Purkinje cell (primary cell): Measurements from ENCODE around the gene WHAMM. TPM values are rescaled to one million over a fixed set of nuclear protein-coding genes. Genes with fewer than 3 reads are reported as not detected.

Experiments
- polyA plus RNA-seq: library from polyadenylated mRNA; unstranded; fragments of >200 nt; fragmentation: Nextera tagmentation; gene quantifications from 2 replicates; pipeline ENCODE4 v1.2.1, GENCODE V29; 2014

The WHAMM gene, protein sequence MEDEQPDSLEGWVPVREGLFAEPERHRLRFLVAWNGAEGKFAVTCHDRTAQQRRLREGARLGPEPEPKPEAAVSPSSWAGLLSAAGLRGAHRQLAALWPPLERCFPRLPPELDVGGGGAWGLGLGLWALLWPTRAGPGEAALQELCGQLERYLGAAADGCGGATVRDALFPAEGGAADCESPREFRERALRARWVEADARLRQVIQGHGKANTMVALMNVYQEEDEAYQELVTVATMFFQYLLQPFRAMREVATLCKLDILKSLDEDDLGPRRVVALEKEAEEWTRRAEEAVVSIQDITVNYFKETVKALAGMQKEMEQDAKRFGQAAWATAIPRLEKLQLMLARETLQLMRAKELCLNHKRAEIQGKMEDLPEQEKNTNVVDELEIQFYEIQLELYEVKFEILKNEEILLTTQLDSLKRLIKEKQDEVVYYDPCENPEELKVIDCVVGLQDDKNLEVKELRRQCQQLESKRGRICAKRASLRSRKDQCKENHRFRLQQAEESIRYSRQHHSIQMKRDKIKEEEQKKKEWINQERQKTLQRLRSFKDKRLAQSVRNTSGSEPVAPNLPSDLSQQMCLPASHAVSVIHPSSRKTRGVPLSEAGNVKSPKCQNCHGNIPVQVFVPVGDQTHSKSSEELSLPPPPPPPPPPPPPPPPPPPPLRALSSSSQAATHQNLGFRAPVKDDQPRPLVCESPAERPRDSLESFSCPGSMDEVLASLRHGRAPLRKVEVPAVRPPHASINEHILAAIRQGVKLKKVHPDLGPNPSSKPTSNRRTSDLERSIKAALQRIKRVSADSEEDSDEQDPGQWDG
- 6.1 and 13.6 TPM in 2 replicates for polyA plus RNA-seq

DNA sequence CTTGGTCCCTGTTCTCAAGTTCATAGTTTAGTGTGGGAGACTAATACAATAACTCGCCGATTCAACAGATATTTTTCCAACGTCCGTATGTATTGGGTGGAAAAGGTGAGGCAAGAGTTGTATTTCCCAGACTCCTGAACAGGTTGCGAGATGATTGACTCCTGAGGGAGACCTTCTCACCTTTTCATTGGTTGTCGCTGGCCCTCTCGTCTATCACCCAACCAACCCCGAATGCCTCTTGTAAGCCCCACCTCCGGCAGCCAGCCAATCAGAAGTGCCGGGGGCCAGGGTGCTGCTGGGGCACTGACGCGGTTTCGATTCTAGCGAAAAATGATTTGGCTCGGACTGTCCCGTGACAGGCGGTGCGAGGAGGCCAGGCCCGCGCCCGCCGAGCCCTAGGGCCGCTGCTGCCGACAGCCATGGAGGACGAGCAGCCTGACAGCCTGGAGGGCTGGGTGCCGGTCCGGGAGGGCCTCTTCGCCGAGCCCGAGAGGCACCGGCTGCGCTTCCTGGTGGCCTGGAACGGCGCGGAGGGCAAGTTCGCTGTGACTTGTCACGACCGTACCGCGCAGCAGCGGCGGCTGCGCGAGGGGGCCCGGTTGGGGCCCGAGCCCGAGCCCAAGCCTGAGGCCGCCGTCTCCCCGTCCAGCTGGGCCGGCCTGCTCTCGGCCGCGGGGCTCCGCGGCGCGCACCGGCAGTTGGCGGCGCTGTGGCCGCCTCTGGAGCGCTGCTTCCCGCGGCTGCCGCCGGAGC, at the start of gene WHAMM:
Gene WHAMM (plus strand): TSS at position 321 of the 753 bp plus-strand sequence. CDS start 99 bp downstream, at position 420.

DNA sequence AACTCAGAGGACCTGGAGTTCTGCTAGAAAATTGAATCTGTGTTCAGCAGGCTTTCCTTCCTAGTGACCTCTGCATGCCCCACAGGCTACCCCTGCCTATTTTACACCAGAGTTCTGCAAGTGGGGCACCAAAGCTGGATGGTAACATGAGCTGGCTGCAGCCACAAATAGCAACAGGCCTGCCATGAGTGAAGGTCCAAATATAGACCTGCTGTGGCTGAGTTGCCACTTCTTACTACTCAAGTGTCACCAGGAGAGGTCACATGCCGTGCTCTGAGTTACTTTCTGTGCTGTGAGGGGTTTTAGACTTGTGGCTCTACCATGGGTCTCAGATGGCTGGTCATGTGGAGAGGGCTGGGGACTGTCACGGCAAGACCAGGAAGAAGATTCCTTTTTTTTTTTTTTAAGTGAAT, 3.4 kb upstream of the WHAMM start, which contains the start of gene FSD2:
Gene FSD2 (minus strand): TSS at position 76 of the 413 bp plus-strand sequence. CDS start 18,679 bp downstream, outside the sequence.

Other genes with a start within 250 kb of the WHAMM start
- 49.0 and 55.0 TPM in 2 replicates for gene CPEB1, start 162.3 kb upstream of the WHAMM start, polyA plus RNA-seq
- 96.5 and 115 TPM in 2 replicates for gene AP3B2, start 99.8 kb upstream of the WHAMM start, polyA plus RNA-seq
- gene FSD2, start 3.6 kb upstream of the WHAMM start, polyA plus RNA-seq, result 0.13 and 0.28 TPM in 2 replicates
- gene HOMER2, start 143.1 kb downstream of the WHAMM start, polyA plus RNA-seq, result 2.5 and 3.8 TPM in 2 replicates
- gene RAMAC, start 176.6 kb downstream of the WHAMM start, polyA plus RNA-seq, result 30.1 and 46.6 TPM in 2 replicates
- gene C15orf40, start 202.0 kb downstream of the WHAMM start, polyA plus RNA-seq, result 37.3 and 55.3 TPM in 2 replicates